SK-N-DZ (cell line): ENCODE data around the gene FBXO41.
A peak's percentile ranks its signal among the peaks of the same experiment; 100 is the strongest.

Experiments
- DNase-seq: peaks from one replicate; pipeline ENCODE4 v3.0.0-alpha.2; 2015; ENCODE audit warnings: low spot score

The FBXO41 gene

DNA sequence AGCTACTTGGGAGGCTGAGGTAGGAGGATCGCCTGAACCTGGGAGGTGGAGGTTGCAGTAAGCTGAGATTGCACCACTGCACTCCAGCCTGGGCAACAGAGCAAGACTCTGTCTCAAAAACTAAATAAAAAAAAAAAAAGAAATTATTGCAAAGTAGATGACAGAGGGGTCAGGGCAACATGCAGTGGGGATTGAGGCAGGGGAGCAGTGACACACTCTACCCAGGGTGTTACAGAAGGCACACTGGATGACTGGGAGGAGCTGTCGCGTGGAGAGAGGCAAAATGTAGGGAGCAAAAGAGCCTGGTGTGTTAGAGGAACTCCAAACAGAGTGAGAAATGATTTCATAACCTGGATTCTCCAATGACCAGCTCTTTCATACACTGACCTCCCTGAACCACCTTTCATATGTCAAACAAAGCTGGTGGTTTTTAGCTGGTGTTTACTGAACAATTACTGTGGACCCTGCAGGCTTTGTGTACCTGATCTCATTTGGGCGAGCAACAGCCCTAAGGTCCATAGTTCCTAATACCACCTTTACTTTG lies 22.1 kb downstream of the FBXO41 start:
- no peak for DNase-seq

DNA sequence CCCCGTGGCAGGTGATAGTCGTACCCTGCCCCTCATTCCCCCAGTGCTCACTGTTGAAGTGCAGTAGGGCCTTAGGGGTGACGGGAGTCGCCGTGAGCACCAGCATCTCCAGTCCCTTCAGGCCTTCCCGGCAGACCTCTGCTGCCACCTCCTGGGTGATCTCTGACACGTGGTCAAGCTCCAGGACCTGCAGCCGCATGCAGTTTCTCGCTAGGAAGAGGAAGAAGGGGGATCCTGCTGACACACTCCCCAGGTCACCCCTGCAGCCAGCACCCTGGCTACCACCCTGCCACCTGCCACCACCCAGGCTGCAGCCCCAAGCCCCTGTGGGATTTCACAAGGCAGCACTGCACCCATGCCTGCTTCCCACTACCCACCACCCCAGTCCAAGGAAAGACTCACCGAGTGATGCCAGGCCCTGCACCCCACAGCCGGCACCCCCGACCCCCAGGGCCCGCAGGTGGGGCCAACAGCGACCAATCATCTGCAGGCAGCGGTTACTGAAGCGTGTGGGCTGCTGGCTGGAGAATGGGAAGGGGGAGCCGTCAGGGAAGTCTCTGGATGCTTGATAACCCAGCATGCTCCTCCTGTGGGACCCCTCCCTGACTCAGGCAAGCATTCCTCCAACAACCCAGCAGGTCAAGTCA lies 23.8 kb downstream of the FBXO41 start:
- DNase-seq: peak; percentile 45

DNA sequence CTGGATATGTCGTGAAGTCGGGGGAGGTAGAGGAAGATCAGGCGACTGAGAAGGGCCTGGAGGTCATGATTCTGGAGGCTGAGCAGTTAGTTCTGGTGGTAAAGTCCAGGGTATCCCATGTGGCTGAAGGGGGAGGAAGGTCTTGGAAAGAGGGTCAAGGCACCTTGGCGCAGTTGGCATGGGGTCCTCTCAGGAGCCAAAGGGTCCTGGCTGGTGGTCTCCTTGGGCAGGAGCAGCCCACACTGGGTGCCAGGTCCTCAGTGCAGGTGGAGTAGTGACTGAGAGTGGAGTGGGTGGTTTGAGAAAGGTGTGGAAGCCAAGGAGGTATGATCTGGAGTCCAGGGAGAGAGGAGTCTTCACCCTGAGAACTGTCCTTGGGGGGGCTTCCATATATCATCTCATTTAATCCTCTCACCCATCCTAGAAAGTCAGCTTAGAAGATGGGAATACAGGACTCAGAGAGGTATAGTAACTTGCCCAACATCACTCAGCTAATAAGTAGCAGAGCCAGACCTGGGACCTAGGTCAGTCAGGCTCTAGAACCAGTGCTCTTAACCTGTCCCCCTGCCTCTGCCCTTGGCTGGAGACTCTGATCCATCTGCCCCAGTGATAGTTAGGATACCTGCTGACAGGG lies 24.5 kb downstream of the FBXO41 start:
- DNase-seq: no peak

DNA sequence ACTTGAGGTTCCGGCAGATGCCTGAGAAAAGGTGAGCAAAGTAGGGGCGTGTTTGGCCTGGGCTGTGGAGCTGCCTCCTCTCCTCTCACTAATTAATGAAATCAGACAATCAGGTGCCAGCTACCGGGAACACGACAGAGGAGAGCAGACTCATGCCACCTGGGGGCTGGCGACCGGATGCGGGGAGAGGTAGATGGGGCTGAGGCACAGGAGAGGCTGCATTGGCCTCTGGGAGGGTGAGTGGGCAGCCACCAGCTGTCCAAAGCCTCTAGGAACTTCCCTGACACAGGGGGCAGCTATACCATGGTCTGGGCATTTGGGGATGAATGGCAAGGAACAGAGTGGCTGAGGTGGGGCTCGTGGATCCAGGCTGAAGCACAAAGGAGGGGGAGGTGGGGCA lies 25.0 kb downstream of the FBXO41 start:
- no peak for DNase-seq

DNA sequence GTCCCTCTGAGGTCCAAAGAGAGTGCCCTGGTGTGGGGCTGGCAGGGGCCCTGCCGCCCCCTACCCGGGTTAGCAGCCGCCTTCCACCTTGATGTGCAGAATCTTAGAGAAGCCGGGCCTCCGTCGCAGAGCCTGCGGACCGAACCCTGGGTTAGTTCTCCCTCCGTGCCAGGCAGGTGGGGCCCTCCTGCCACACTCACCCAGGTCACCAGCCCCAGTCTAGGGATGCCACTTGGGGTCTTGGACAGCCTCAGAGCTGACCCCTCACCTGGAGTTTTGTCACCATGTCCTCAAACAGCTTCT lies 25.4 kb downstream of the FBXO41 start:
- no peak for DNase-seq

DNA sequence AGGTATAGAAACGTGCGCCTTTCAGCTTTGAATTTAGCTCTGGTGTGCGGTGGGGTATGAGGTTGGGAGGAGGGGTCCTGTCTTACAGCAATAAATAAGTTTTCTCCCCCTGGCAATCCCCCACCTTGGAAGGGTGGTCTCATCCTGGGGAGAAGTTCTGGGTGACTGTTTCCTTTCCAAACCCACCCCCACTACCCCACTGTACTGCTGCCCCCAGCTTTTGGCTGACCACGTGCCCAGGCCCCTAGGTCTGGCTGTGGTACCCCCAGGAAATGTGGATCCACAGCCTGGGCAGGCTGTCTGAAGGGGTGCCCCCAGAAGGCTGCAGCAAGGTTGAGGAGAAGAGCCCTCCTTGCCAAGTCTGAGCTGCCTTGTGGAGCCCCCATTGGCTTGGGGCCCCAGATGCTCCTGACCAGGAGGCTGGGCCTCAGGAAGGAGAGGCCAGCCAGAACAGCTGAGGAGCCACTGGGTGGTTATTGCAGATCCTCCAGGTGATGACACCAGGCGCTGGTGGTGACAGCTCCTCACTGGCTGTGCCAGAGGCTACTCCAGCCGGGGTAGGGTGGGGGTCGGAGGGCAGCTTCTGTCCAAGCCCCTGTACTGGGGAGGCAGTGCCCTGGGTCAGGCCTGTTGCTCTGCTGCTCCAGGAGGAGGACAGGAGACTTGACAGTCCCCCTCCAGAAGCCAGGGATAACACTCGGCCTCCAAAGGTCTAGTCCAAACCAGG lies 25.9 kb downstream of the FBXO41 start:
- DNase-seq: no peak

DNA sequence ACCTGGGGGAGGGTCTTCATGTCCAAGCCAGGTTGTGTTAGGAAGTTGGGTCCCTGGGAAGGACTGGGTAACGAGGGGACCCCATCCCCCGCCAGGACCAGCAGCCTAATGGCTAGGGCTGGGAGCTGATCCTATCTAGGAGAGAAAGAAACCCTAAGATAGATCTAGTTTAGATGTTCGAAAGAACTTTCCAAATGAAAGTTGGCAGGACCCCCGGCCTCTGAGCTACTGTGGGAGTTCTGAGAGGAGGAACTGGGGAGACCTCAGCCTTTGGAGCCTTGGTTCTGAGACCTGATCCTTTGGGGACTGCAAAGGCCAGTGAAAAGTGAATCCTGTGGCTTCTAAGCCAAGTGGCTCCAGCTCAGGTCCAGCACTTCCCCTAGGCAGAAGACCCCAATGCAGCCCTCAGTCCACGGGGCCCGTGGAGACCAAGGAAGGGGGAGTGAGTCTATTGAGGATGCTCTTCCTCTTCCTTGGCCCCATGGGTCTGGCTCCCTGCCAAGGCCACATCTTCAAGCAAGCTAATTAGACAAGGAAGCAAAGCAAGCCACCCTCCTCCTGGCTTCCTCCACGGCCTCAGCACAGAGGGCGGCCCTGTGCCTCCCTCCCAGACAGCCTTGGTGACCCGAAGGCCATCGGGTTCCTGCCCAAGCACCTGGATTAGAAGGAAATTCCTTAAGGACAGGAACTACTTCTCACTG lies 26.7 kb downstream of the FBXO41 start:
- no peak for DNase-seq

DNA sequence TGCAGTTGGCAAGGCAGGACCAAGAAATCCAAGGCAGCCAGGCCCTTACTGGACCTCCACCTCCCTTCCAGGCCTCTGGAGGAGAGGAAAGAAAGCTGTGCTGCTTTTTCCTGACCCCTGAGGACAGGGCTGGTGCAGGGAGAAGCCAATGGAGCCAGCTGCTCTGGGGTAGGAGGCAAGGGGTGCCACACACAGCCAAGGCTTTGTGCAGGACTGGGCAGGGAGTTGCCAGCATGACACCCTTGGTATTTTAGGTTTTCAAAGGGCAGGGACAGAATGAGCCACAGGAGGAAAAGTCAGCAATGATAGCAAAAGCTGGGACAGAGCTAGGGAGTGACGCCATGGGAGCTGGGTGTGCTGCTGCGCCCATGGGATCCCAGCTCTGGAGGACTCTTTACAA lies 27.3 kb downstream of the FBXO41 start:
- no peak for DNase-seq

DNA sequence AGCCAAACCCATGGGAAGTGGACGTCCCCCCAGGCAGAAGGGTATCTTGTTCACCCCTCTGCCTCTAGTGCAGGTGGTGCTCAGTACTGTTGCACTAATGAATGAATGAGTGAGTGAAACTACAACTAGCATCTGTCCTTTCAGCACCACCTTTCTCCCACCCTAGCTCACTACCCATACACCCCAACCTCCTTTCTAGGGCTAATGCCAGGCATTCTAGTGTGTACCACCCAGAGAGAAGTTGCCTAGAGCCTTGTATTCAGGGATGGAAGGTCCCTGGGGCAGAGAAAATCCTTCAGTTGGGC lies 27.7 kb downstream of the FBXO41 start:
- no peak for DNase-seq

DNA sequence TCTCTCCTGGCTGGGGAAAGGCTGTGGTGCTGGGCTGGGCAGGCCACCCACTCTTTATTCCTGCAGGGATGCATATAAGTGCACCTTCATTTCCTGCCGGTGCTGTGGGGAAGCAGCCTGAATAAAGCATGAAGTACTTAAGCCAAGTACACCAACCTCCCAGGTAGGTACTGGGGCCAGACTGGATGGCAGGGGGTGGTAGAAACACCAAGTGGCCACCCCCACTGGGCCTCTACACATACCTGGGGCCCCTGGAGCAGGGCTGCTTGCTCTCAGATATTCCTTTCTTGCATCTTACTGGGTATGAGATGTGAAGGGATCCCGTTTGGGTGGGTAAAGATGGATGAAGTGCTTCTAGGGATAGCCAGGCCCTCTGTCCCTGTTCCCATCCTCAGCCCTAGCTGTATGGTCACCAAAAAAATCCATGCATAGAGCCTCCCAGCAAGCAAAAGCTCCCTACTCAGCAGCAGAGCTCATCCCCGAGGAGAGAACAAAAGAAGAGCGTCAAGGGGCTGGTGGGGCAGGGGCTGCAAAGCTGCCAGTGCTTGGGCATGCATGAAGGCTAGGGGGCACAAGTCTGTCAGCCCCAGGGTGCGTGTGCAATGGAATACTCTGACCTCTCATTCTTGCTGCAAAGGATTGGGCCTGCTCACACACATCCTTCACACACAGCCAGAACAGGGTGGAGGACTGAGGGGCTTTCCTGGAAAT lies 28.2 kb downstream of the FBXO41 start:
- DNase-seq: no peak

DNA sequence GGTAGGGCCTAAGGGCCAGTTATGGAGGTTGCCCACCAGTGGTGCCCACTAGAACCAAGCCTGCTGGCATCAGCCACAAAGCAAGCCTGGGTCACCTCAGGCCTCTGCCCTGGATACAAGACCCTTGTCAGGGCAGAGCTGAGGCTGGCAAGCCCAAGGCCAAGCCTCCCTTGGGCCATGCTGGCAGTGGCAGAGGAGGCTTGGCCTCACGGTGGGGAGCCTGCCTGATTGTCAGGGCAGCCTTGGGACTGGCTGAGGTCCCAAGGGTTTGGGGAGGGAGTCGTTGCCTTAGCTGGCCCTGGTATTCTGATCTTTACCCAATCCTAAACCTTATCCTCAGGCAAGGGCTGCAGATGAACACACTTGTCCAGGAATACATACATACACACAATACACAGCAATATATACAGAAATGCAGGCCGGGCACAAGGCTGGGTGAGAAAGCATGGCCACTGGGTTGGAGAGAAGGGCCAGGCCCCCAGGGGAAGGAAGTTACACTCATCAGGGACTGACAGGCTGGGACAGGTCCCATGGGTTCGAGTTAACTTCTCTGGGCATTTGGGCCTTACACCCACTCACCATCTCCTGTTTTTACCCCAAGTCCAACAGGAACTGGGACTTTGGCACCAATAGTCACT lies 29.2 kb downstream of the FBXO41 start:
- DNase-seq: no peak

DNA sequence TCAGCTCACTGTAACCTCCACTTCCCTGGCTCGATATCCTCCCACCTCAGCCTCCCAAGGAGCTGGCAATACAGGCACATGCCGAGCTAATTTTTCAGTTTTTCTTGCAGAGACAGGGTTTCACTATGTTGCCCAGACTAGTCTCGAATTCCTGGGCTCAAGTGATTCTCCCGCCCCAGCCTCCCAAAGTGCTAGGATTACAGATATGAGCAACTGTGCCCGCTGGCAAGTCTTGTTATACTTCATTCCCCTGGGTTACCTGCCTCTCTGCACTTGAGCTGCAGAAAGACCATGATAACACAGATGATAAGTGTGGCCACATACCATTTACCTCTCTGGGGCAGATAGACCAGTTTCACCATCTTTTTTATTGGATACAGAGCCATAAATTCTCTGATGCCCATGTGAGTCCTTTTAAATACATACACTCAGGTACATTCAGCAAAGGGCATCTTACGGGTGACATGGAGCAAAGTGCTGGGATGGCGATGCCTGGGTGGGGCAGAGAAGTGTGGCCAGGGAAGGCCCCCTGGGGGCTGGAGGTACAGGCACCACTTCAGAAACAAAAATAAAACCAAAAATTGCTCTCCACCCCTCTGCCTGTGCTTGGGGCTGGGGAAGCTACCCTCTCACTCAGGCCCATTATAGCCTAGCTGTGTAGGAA lies 29.8 kb downstream of the FBXO41 start:
- DNase-seq: no peak

DNA sequence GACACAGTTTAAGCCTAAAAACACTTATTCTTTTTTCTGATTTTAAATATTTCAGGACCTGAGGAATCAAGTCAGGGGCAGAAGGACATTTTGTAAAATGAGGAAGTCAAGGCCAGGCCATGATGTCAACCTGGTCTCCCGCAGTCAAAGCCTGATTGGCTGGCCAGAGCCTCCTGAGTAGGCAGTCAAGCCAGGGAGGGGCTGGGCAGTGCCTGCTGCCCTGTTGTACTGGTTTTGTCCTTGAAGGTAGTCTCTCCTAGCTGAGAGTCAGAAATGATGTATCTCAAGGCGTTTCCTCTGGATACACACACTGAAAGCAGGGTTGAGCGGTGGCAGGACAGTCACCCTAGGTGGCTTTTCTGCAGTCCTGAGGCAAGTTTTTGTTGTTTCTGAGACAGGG lies 30.4 kb downstream of the FBXO41 start:
- DNase-seq: no peak

DNA sequence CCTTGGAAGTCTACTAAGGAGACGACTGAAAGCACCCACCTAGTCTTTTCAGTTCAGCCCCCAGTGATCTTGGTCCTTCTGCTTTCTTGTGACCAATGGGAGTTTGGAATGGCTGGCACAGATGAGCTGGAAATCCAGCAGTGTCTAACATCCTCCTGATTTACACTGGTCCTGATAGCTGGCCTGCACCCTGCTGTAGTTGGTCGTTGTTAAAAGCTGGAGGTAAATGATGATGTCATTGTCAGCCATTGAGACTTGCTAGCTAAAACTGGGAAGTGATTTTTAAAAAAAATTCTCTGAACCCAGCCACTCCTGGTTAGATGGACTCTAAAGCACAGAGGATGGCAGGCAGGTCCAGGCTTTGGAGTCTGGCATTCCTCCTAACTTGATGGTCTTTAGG lies 30.9 kb downstream of the FBXO41 start:
- no peak for DNase-seq

DNA sequence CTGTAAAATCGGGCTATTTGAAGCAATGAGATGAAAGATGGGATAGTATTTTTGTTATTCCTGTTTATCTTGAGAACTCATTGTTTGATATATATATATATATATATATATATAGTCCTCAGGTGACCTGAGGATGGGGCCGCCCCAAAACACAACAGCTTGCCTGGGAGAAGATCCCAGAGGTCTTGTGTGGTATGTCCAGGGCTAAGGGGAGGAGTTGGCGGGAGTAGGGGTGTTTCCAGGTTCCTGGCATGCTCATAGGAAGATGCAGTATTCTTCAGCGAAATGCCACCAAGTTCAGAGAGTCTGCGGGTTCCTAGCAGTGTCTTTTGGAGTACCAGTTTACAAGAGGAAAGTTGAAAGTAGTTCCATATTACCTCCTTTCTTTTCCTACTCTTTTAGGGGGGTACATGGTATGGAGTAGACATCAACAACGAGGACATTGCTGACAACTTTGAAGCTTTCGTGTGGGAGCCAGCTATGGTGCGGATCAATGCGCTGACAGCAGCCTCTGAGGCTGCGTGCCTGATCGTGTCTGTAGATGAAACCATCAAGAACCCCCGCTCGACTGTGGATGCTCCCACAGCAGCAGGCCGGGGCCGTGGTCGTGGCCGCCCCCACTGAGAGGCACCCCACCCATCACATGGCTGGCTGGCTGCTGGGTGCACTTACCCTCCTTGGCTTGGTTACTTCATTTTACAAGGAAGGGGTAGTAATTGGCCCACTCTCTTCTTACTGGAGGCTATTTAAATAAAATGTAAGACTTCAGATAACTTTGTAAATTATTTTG lies 31.8 kb downstream of the FBXO41 start:
- DNase-seq: no peak

DNA sequence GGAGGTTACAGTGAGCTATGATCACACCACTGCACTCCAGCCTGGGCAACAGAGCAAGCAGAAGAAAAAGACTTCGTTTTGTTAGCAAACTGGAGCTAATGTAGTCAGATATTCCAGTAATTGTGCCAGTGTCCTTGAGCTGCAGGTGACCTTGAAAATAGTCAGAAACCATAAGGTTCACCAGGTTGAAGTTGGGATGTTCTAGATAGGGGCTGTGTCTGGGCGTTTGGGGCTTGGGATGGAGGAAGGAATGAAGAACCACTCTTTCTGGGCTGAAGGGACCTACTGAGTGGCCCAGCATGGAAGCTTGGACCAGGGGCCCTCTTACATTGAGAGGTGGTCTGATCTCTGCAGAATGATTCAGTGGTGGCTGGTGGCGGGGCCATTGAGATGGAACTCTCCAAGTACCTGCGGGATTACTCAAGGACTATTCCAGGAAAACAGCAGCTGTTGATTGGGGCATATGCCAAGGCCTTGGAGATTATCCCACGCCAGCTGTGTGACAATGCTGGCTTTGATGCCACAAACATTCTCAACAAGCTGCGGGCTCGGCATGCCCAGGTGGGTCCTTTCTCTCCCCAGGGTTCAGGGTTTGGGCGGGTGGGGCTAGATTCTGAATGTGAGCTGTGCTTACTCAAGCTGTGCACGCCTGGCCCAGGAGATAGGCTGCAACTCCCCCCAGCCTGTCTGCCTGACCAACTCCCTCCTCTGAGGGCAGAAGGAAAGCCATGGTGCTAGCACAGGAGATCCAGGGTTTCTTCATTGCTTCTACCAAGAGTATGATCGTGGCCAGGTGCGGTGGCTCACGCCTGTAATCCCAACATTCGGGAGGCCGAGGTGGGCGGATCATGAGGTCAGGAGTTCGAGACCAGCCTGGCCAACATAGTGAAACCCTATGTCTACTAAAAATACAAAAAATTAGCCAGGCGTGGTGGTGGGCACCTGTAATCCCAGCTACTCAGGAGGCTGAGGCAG lies 33.1 kb downstream of the FBXO41 start:
- no peak for DNase-seq

DNA sequence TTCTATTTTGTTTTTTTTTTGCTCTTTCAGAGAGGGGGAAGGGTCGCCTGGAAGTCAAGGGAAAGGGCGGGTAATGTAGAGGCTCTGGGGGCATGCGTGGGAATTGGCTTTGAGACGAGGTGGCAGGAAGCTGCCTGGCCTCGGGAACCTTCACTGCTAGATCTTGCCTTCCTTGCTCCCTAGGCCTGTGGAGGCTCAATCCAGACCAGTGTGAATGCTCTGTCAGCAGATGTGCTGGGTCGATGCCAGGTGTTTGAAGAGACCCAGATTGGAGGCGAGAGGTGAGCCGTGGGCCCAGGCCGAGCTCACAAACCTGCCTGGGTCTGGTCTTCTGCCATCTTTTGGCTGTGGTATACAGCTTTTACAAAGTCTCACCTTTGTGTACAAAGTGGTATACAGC lies 34.6 kb downstream of the FBXO41 start:
- no peak for DNase-seq

DNA sequence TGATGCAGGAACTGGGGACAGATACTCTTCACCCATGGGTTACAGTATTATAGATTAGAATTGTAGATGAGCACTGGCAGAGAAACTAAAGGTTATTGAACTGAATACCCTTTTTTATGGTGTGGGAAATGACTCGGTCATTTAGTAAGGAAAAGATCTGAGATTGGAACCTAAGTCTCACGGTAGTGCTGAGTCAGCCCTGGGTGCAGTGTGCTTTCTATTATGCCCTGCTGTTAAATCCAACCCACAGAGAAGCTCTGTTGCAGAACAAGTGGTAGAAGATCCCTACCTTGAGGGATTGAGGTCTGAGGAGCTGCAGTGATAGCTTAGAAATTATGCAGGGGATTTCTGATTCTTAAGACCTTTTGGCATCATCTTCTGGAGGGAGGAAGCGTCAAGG lies 37.4 kb downstream of the FBXO41 start:
- no peak for DNase-seq

DNA sequence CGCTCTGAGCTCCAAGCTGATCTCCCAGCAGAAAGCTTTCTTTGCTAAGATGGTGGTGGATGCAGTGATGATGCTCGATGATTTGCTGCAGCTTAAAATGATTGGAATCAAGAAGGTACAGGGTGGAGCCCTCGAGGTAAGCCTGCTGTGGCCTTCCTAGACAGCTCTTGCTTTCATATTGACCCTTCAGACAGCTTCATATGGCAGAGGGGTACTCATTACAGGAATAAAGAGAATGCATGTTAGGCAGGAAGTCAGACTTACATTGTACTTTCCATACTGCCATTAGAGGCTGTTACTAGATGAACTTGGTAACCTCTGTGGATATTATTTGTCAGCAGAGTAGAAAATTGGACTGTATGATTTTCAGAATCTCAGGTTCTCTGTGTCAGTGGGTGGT lies 39.7 kb downstream of the FBXO41 start:
- no peak for DNase-seq
